ENCODE measurements around the gene SMIM15. TPM values are rescaled to one million over a fixed set of nuclear protein-coding genes. Genes with fewer than 3 reads are reported as not detected.

The SMIM15 gene
- total and polyA plus RNA-seq, 11 donors = 8.0 to 39.3 (median 22.2) TPM

- TF ChIP-seq POLR2A (IDR thresholded peaks at IDR 0.05) = no peak
- peak in 1 of 12 donors; percentile 10 for TF ChIP-seq CTCF (IDR thresholded peaks at IDR 0.05)
- no peak for ATAC-seq
Observed at GRCh38 chr5:61132559-61132958, 29.7 kb downstream of the SMIM15 start.

GRCh38 chr5:61130289-61130688 is 32.0 kb downstream of the SMIM15 start:
- TF ChIP-seq POLR2A (IDR thresholded peaks at IDR 0.05) (no peak), CTCF (IDR thresholded peaks at IDR 0.05) (no peak)
- Histone ChIP-seq H3K27ac (no peak overlapping the region), H3K9me3 (no peaks in the 10 kb centered on the region), H3K4me1 (no peaks in the 10 kb centered on the region), H3K4me3 (no peak overlapping the region), H3K36me3 (no peaks in the 10 kb centered on the region), H3K27me3 (no peaks in the 10 kb centered on the region)
- intact Hi-C loops (cut with DNase I) = no loop called here
- WGBS, 4 donors = 93 to 95% (median 93%) methylated on average over 2 of the region's 2 CpGs
- no peak for DNase-seq
- no peak for ATAC-seq

More at GRCh38 chr5:61132559-61132958, 29.7 kb downstream of the SMIM15 start:
- 81 to 93% (median 88%) methylated on average over 1 of the region's 1 CpG for WGBS, 4 donors
- Histone ChIP-seq H3K27me3 (no peaks in the 10 kb centered on the region), H3K4me3 (no peak overlapping the region), H3K27ac (no peak overlapping the region), H3K4me1 (no peaks in the 10 kb centered on the region), H3K36me3 (no peaks in the 10 kb centered on the region), H3K9me3 (no peaks in the 10 kb centered on the region)
- intact Hi-C loops (cut with DNase I) = no loop called here
- no peak for DNase-seq

GRCh38 chr5:61123145-61123544 is 39.1 kb downstream of the SMIM15 start:
- Histone ChIP-seq H3K27ac (no peak overlapping the region), H3K9me3 (no peaks in the 10 kb centered on the region), H3K4me3 (no peak overlapping the region), H3K36me3 (no peaks in the 10 kb centered on the region), H3K4me1 (no peaks in the 10 kb centered on the region), H3K27me3 (no peaks in the 10 kb centered on the region)
- DNase-seq = no peak
- TF ChIP-seq POLR2A (IDR thresholded peaks at IDR 0.05) (no peak), CTCF (IDR thresholded peaks at IDR 0.05) (no peak)
- no peak for ATAC-seq
- WGBS, 4 donors = 71 to 87% (median 80%) methylated on average over 4 of the region's 4 CpGs
- intact Hi-C loops (cut with DNase I) = no loop called here

- H3K4me1 ChIP-seq = no peaks in the 10 kb centered on the region
- H3K4me3 ChIP-seq = no peak overlapping the region
- WGBS, 4 donors = 74 to 83% (median 81%) methylated on average over 1 of the region's 1 CpG
- ATAC-seq (no peak), DNase-seq (no peak)
- no peaks in the 10 kb centered on the region for H3K36me3 ChIP-seq
- TF ChIP-seq CTCF (IDR thresholded peaks at IDR 0.05) (no peak), POLR2A (IDR thresholded peaks at IDR 0.05) (no peak)
- intact Hi-C loops (cut with DNase I) = no loop called here
- H3K9me3 ChIP-seq = no peaks in the 10 kb centered on the region
- no peak overlapping the region for H3K27ac ChIP-seq
- H3K27me3 ChIP-seq = no peaks in the 10 kb centered on the region
Observed at GRCh38 chr5:61120534-61120933, 41.7 kb downstream of the SMIM15 start.
